Measurements from ENCODE around the gene MRPS17.

- TF ChIP-seq, protein P1, sequence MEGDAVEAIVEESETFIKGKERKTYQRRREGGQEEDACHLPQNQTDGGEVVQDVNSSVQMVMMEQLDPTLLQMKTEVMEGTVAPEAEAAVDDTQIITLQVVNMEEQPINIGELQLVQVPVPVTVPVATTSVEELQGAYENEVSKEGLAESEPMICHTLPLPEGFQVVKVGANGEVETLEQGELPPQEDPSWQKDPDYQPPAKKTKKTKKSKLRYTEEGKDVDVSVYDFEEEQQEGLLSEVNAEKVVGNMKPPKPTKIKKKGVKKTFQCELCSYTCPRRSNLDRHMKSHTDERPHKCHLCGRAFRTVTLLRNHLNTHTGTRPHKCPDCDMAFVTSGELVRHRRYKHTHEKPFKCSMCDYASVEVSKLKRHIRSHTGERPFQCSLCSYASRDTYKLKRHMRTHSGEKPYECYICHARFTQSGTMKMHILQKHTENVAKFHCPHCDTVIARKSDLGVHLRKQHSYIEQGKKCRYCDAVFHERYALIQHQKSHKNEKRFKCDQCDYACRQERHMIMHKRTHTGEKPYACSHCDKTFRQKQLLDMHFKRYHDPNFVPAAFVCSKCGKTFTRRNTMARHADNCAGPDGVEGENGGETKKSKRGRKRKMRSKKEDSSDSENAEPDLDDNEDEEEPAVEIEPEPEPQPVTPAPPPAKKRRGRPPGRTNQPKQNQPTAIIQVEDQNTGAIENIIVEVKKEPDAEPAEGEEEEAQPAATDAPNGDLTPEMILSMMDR (IDR thresholded peaks at IDR 0.05): no peak
- TF ChIP-seq POLR2A (IDR thresholded peaks at IDR 0.05): no peak
Measured at GRCh38 chr7:55970978-55971377, 19.3 kb downstream of the MRPS17 start.
